Stimulated activated CD8-positive, alpha-beta memory T cell treated with anti-CD3 and anti-CD28 coated beads, Interleukin-15, amount 100 ng/mL, for 48 hours (primary cell): ENCODE data around the gene ENTPD2.
A peak's percentile ranks its signal among the peaks of the same experiment; 100 is the strongest.
"Not testable (repeated sequence)": the region's sequence is repeated elsewhere in the genome, so short reads cannot be mapped to it uniquely, and the experiment has no call there.

ENCODE experiments used
- DNase-seq, 2 donors: peaks; one replicate each; pipeline ENCODE4 v3.0.0-alpha.2; 2020; ENCODE audit warnings: low read depth in 2 of 2

The ENTPD2 gene

DNA sequence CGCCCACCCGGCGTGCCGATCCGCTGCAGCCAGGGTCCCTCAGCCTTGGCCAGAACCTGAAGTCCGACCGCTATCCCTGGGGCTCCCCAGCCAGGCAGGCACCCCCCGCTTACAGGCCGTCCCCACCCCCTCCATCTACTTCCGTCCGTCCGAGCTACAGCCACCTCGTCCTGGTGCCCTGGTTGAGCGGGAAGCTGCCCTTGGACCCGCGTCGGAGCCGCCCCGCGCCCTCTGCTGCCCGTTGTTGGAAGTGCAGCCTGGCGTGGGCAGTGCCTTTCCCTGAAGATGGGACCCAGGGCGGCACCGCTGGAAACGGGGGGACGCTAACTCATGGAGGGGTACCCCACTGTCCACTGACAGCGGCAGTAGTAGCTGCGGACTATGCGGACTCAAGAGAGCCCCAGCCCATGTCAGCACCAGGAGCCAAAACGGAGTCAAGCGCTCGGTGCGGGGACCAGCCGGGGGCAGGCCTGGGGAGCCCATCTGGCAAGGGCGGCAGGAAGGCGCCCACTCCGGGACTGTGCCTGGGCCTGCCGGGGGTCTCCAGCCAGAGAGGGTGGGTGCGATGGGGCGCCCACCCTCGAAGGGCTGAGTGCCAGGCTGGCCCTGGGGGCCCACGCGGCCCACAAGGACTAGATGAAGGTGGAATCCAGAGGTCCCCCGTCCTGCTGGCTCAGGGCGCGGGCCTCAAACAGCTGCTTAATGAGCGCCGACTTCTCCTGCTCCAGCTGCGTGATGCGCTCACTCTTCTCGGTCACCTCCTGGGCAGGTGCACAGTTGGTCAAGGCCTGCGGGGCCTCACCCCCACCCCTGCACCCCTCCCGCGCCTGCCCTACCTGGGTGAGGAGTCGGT, 10.4 kb upstream of the ENTPD2 start:
- peak in 1 of 2 donors; percentile 27 for DNase-seq

DNA sequence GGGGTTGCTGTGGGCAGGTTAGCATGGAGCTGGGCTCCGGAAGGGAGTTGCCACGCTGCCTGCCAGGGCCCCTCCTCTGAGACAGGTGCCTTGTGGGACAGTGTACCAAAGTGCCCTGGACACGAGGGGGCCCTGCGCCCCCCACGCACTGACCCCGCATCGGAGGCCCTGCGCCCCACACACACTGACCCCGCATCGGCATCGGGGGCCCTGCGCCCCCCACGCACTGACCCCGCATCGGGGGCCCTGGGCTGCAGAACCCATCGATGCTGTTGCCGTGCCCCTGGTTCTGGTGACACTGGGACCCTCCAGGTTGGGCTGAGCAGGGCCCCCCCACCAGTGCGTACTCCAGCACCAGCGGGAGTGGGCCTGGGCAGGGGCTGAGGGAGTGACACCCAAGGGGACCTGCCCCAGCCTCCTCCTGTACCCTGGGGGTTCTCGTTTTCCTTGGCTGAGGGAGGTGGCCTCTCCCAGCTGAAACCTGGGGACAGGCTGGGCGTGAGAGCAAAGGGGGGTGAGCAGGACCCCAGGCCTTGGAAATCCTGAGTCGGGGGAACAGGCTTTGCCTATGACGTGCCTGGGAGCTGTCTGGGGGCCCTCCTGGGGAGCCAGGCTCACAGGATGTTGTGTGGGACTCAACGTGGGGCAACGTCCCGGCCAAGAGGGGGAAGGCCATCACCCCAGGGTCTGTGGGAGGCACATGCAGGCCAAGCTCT, 9.6 kb upstream of the ENTPD2 start:
- DNase-seq, result no peak

DNA sequence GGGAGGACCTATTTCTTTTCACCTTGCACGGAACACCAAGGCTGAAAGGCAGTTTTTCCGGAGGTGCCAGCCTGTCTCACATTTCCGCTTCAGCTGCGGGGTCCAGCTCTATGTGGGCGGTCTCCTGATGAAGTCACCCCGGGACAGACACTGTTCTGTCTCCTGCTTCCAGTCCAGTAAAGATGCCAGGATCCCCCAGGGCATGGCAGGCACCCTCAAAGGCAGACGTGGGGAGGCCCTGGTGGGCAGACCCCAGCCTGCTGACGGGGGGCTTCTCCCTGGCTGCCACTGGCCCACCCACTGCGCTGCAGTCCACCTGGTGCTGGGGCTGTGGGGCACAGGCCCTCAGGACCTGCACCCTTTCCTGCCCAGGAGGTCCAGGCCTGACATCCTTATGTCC, 8.9 kb upstream of the ENTPD2 start:
- DNase-seq, result not testable (repeated sequence)

DNA sequence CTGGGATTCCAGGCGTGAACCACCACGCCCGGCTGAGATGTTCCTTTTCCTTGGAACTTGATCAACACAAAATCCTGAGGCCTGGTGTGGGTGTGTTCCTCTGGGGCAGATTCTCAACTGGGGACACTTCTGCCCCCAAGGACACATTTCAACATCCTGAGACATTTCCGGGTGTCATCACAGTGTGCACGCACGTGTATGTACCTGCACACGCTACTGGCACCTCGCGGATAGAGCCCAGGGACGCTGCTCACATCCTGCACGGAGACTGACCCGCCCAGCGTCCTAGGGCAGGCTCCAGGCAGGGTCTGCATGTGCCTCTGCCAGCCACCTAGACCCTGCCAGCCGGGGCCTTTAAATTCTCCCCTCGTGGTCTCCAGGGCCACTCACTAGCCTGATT, 8.5 kb upstream of the ENTPD2 start:
- DNase-seq, result no peak

DNA sequence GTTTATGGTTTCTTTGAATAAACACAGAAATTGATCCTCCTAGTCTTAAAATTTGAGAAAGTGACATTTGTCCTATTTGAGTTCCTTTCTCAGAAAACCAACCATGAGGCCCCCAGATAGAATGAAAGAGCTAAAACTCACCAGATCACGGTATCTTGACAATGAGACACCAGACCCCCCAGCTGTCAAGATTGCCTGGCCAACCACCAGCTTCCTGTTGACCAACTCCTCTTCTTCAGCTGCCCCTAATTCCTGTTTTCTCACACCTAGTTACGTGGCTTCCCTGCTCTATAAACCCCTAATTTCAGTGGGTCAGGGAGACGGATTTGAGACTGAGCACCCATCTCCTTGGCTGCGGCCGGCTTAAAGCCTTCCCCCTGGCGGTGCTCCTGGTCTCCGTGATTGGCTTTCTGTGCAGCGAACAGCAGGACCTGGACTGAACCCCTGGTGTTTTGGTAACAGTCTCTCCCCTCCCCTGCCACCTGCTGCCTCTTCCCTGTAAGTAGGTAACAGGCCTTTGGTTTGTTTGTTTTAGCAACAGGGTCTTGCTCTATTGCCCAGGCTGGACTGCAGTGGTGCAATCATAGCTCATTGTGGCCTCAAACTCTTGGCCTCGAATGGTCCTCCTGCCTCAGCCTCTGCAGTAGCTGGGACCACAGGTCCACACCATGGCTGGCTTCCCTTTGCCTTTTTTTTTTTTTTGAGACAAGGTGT, 4.8 kb upstream of the ENTPD2 start:
- DNase-seq, result no peak

DNA sequence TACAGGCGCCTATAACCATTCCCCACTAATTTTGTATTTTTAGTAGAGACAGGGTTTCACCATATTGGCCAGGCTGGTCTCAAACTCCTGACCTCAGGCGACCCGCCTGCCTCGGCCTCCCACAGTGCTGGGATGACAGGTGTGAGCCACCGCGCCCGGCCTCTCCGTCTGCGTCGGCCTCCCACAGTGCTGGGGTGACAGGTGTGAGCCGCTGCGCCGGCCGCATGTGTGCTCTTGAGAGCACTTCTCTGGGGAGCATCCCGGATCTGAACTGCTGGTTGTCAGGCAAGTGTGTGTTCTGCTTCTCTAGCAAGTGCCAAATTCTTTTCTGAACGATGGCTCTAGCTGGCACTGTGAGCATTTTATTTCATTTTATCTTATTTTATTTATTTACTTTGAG, 3.7 kb upstream of the ENTPD2 start:
- no peak for DNase-seq

DNA sequence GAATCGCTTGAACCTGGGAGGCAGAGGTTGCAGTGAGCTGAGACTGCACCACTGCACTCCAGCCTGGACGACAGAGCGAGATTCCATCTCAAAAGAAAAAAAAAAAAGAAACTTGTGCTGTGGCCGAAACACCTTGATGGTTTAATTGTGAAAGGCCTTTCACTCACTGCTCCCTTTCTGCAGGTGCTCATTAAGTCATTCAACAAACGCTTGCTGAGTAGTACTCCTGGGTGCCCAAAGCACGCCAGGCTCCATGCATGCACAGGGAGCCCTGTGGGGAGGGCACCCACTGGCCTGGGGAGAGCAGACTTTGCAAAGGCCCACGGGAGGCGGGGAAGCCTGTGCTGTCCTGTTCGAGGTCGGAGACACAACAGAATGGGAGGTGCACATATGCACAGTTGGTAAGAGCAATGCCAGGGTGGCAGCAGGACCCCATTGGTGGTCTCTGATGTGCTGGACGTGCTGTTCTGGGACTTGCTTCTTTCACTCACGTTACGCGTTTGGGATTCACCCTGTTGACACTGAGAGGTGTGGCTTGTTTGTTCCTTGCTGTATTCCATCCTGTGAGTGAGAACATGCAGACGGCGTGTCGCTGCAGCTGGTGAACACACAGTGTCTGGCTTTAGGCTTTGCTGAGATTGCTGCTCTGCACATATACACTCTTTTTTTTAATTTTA, 3.0 kb upstream of the ENTPD2 start:
- no peak for DNase-seq

DNA sequence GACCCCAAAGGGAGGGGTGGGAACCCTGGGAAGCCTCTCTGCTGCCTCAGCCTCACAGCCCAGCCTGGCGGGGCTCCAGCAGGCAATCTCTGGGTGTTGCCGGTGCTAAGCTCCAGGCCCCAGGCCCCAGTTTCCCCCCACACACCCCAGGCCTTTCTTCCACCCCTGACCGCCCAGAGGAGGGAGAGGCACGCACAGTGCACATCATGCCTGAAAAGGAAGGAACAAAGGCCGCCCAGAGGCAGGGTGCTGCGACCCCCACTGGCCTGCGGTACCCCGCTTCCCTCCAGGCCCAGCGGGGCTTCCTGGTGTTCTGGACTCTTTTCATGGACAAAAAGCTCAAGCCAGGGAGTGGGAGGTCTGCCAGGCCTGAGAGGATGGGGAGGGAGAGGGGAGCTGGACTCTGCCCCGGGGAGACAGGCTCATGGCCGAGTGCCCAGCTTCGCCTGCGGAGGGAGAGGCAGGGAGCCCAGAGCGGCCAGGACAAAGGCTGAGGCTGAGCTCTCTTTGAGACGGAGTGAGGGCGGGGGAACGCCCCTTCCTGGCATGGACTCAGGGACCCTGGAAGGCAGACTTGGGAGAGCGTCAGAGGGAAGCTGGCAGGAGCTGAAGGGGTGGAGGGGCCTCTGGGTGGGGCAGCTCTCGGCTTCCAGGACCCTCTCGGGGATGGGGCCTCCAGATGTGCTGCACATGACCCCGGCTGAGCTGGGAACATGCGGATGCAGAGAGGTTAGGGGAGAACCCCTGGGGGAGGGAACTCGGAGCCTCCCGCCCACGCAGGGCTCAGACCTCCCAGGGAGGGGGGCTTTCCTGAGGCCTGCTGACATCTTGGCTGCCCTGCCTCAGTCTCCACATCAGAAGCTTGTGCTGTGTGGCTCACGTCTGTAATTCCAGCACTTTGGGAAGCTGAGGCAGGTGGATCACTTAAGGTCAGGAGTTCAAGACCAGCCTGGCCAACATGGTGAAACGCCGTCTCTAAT, 1.8 kb upstream of the ENTPD2 start:
- DNase-seq, result no peak

DNA sequence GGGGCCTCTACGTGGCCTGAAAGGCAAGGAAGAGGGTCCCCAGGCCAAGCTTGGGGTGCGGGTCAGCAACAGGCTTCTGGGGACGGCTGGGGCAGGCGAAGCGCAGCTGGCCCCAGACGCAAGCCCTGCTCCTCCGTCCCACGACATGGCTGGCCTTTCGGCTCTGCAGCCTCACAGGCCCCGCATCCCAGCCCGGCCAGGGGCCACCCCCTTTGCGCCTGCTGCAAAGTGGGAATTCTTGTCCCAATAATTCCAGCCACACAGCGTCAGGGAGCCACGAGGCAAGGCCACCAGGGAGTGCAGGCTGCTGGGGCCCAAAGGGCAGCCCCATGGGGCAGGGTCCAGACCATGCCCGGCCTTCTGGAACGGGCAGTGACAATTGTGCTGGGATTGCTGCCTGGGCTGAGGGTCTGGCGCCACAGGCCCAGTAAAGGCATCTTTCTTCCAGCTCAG, 1.1 kb upstream of the ENTPD2 start:
- DNase-seq, result no peak

DNA sequence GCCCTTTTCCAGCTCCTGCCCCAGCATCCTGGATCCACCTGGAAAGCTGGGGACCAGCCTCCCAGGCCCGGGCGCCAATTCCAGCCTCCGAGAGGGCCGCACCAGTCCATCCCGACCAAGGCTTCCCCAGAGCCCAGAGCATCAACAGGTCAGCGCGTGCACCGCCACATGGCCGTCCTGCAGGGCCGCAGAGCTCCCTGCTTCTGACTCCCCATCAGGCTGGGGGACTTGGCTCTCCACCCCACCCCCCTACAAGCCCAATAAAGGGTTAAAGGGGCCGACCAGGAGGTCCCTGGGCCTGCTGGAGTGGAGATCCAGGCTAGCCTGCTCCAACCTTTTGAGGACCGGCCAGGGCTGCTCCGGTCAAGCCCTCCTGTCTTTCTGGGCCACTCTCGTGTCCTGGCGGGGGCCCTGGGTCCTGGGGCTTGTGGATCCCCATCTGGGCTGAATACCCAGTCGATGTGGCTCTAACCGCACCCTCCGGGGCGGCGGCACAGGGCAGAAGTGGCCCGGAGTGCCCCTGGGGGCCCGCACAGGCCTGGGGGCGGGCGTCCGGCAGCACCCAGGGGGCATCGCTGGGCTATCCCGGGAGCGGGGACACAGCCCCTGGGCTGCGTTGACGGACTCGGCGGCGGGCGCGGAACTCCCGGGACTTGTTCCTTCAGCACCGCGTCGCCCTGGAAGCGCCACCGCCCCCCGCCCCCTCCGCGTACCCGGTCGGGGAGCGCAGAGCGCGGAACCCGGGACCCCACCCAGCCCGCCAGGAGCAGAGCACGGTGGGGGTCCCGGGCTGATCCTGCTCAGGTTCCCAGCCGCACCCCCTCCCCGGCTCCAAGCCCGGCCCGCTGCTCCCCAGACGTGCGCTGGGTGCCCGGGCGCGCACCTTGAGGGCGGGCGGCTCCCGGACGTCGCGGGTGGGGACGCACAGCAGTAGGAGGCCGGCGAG, 590 bp downstream of the ENTPD2 start:
- DNase-seq, result no peak

DNA sequence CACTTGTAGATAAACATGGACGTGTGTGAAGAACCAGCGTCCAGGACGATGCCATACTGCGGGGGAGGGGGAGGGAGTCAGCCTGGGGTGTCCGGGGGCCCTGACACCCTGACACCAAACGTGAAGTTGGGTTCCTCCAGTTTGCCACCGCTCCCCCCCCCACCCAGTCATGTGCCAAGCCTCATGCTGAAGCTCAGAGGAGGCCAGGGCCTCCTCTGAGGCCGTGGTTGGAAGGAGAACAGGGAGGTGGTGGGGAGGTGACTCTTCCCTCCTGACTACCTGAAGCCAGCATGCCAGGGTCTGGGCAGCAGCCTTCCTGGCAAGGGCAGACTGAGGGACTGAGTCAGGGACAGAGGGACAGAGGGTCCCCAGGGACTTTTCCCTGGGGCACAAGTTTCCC, 1.6 kb downstream of the ENTPD2 start:
- no peak for DNase-seq

DNA sequence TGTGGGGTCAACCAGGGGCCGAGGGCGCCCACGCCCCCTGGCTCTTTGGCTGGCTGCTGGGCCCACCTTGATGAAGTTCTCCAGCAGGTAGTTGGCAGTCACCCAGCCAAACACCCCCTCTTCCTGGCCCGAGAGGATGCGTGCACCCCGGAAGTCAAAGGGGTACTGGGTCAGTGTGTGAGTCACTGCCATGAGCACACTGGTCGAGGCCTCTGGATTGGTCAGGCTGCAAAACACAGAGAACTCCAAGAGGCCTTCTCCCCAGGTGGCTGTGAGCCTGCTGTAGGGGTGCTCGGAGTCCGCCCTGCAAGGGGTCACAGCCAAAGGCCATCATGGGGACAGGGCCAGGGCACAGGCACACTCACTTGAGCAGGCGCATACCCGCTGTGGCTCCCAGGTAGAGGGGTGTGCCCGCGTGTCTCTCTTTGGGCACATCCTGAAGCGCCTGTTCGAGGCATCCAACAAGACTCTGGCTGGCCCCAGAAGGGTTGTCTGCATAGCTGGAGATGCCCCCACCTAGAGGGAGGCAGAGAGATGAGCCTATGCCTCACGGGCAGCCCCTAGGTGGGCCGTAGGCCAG, 2.6 kb downstream of the ENTPD2 start:
- no peak for DNase-seq

DNA sequence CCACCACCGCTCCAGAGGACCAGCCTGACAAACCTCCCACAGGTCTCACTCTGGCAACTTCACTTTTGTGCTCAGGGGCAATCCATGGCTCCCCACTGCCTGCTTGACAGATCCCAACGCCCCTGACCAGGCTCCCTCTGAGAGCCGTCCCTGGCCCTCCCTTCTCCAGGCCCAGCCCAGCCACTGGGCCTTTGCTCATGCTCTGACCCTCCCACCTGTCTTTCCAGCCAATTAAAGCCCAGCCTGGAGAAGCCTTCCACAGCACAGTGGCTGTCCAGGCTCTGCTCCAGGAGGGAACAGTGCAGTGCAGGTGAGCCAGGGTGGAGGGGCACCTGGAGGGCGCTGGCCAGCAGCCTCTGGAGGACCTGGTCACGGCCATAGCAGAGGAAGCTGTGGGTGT, 3.3 kb downstream of the ENTPD2 start:
- DNase-seq, result no peak

DNA sequence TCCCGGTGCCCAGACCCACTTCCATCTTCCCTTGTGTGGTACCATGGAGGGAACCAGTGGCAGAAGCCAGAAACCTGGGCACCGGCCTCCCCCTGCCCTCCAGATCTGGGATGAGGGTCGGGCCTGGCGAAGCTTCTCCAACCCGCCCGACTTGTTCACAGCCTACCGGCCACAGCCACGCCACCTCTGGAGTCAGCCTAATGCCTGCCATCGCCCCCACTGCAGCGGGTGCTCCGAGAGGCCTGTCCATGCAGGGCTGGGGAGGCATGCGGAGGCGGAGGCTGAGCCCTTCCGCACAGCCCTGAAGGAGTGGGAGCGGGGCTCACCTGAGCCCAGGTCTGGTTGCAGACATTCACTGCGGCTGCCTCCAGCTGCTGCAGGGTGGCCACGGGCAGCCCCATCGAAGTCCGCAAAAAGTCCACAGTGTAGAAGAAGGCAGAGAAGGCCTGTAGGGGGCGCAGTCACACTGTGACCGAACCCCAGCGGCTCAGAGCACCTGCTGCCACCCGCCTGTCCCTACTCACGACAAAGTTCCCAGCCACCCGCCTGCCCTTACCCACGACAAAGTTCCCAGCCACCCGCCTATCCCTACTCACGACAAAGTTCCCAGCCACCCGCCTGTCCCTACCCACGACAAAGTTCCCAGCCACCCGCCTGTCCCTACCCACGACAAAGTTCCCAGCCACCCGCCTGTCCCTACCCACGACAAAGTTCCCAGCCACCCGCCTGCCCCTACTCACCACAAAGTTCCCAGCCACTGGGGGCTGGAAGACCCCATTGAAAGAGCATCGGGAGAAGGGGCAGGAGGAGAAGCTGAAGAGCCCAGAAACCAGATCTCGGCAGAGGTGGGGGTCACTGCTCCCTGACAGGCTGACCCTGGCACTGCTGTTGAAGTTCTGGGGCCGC, 4.1 kb downstream of the ENTPD2 start:
- peak in 1 of 2 donors; percentile 52 for DNase-seq

DNA sequence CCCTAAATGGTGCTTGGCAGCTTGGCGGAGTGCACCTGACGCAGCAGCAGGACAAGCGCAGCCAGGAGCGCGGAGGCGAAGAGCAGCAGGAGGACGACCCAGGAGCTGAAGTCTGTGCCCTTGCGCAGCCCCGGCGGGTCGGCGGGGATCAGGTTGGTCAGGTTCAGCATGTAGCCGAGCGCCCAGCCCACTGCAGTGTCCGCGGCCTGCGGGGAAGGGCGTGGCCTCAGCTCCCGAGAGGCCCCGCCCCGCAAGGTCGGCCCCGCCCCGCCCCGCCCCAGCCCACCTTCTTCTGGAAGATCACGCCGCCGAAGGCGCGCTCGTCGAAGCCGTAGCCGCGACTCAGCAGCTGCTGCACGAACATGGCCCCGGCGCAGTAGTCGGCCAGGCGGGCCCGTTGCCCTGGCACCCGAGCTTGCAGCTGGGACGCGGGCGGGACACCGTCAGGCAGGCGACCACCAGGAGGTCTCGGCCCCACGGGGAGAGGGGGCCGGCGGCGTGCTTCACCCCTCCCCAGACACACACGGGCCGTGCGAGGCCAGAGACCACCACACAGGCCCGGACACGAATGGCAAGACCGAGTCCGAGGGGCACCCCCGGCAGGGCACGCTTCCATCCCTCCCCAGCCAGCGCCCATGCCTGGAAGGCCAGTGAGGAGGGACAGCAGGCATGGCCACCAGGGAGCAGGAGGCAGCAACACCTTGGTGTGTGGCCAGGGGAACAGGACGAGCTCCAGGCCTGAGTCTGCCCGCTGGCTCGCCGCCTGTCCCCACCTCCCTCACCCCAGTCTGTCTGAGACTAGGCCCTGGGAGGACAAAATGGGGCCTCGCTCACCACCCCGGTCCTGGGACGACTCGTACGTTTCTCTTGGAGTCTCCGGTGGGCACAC, 5.0 kb downstream of the ENTPD2 start:
- DNase-seq, result no peak

DNA sequence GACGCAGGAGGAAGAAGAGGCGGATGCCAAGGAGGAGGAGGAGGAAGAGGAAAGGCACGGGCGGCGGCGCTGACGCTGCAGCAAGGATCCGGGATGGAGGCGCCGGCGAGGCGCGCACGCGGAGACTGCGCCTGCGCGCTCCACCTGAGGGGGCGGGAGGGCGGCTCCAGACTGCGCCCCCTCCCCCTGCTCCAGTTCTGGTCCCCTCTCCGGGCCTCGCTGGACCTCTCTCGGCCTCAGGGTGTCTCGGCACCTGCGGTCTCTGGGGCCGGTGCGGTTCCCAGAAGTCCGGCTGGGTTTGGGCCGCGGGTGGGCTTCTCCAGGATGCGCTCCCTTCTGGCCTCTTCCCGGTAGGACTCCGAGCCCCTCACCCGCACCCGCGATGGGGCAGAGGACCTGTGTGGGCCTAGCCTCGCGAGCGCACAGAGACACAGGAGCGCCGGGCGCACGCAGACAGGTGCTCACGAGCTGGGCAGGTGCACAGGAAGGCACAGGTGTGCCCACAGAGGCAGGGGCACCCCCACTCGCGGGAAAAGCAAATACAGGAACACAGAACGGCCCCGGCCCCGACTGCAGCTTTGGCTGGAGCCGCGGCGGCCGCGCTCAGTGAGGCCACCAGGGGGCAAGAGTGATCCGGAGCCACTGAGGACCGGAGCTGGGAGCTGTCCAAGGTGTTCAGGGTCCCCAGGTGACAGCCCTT, 7.6 kb downstream of the ENTPD2 start, which contains the start of gene NPDC1:
NPDC1 (minus strand) TSS at position 90 of the 700 bp plus-strand sequence. CDS start 188 bp downstream, outside the sequence.
- peak; percentile 67 to 72 for DNase-seq
